ENCODE data around the gene IRAK3. TPM values are rescaled to one million over a fixed set of nuclear protein-coding genes. Genes with fewer than 3 reads are reported as not detected.

IRAK3 gene
- total and polyA plus RNA-seq, 9 donors, result 1.8 to 11.4 (median 7.3) TPM

Other genes starting within 250 kb of the IRAK3 start
- gene LLPH, start 58.5 kb upstream of the IRAK3 start, total RNA-seq, result 10 to 100 TPM in 5 of 7 donors, 1 to 10 TPM in 2; 3.3 to 24.6 (median 21.5) TPM
- 10 to 100 TPM; 16.6 to 56.0 TPM for gene LLPH, start 58.5 kb upstream of the IRAK3 start, polyA plus RNA-seq
- gene TMBIM4, start 19.2 kb upstream of the IRAK3 start, total RNA-seq, result 100 to 1,000 TPM in 3 of 7 donors, 10 to 100 TPM in 4; 78.3 to 153 (median 97.9) TPM
- gene TMBIM4, start 19.2 kb upstream of the IRAK3 start, polyA plus RNA-seq, result 100 to 1,000 TPM; 152 to 154 TPM
- gene HELB, start 113.3 kb downstream of the IRAK3 start, total RNA-seq, result 1 to 10 TPM; 2.6 to 6.7 (median 5.1) TPM
- 1 to 10 TPM; 1.1 to 1.4 TPM for gene HELB, start 113.3 kb downstream of the IRAK3 start, polyA plus RNA-seq

Measured in ovary (tissue), 9 donors.